Panc1 (cell line): ENCODE measurements around the gene PAX3. TPM values are rescaled to one million over a fixed set of nuclear protein-coding genes. Genes with fewer than 3 reads are reported as not detected.

ENCODE experiments used
- ATAC-seq: fragments of 200-7000 bp; cut with Tn5 transposase; 2 replicates; pipeline ENCODE4 v1.9.1; 2020; ENCODE audit warnings: mild to moderate bottlenecking, moderate library complexity
- BruUV-seq: library from RNA; stranded (reverse); fragments of 400-500 nt; replicated peaks from 2 replicates; lab custom pipeline; 2021; lab: Mats Ljungman, UMichigan
- CTCF ChIA-PET: fragments of 300-600 bp; sonication (Branson Sonifier 250); formaldehyde crosslinking; loops from one replicate; lab custom pipeline; 2022; ENCODE audit warnings: antibody characterized with exemption; lab: Charles Lee
- POLR2A ChIA-PET: fragments of 300-600 bp; sonication (Branson Sonifier 250); formaldehyde crosslinking; loops from one replicate; lab custom pipeline; 2022; ENCODE audit warnings: antibody characterized with exemption; lab: Charles Lee
- DNase-seq: peaks from one replicate; pipeline ENCODE4 v3.0.0-alpha.2; 2010; ENCODE audit warnings: low read depth, low spot score
- H3K27ac ChIP-seq: 2 replicates; pipeline ENCODE4 v1.5.1; 2011; ENCODE audit warnings: mild to moderate bottlenecking, low read length, inconsistent platforms
- H3K27me3 ChIP-seq: fragments of 200-500 bp; sonication (Bioruptor generic); 2 replicates; pipeline ENCODE4 v1.6.0; 2014; ENCODE audit warnings: low read length, inconsistent platforms; ENCODE audit not compliant: control insufficient read depth, insufficient read depth
- H3K36me3 ChIP-seq: fragments of 200-500 bp; sonication (Bioruptor generic); 2 replicates; pipeline ENCODE4 v1.5.1; 2014; ENCODE audit warnings: inconsistent platforms, mild to moderate bottlenecking, low read length, moderate library complexity; ENCODE audit not compliant: control insufficient read depth, insufficient read depth
- H3K4me1 ChIP-seq: 2 replicates; pipeline ENCODE4 v1.5.1; 2011; ENCODE audit warnings: inconsistent platforms, mild to moderate bottlenecking, low read length, moderate library complexity; ENCODE audit not compliant: control insufficient read depth, insufficient read depth
- H3K4me3 ChIP-seq, 2 experiments: 2 replicates each; pipeline ENCODE4 v1.5.1; 2011 to 2012; ENCODE audit warnings: low read depth in 2 of 2, low read length in 2 of 2, mild to moderate bottlenecking in 2 of 2, inconsistent platforms in 1 of 2, moderate library complexity in 1 of 2
- H3K9me3 ChIP-seq: fragments of 200-500 bp; sonication (Bioruptor generic); 2 replicates; pipeline ENCODE4 v1.5.1; 2014; ENCODE audit warnings: low read depth, mild to moderate bottlenecking, inconsistent platforms, low read length, moderate library complexity; ENCODE audit not compliant: control insufficient read depth, insufficient read depth
- CTCF ChIP-seq: fragments of 450-650 bp; IDR thresholded peaks from 2 replicates; pipeline ENCODE4 v1.5.1; 2017; ENCODE audit warnings: mild to moderate bottlenecking
- POLR2AphosphoS5 ChIP-seq: IDR thresholded peaks from 2 replicates; pipeline ENCODE4 v1.6.1; 2012; ENCODE audit warnings: mild to moderate bottlenecking, low read depth, low read length, moderate library complexity
- REST ChIP-seq, 2 experiments: IDR thresholded peaks; 2 replicates each; pipeline ENCODE4 v1.6.1; 2011 to 2012; ENCODE audit warnings: low read depth in 2 of 2, control low read depth in 1 of 2, low read length in 1 of 2, mild to moderate bottlenecking in 1 of 2, moderate library complexity in 1 of 2; ENCODE audit not compliant: insufficient read depth in 1 of 2
- SIN3A ChIP-seq: IDR thresholded peaks from 2 replicates; pipeline ENCODE4 v1.6.1; 2012; ENCODE audit warnings: low read depth, mild to moderate bottlenecking, low read length, moderate library complexity, borderline replicate concordance; ENCODE audit not compliant: insufficient read depth
- TCF7L2 ChIP-seq: IDR thresholded peaks from 2 replicates; pipeline ENCODE4 v1.6.1; 2011; ENCODE audit warnings: mild to moderate bottlenecking, low read depth, low read length, inconsistent platforms
- in situ Hi-C: cut with HindIII; loops from 2 replicates; pipeline ENCODE4 v1.10.0; 2016; ENCODE audit warnings: low sequenced_read_pairs, low pct_unique_long_range_greater_than_20kb
- intact Hi-C: fragments of 100-400 bp; cut with micrococcal nuclease; formaldehyde crosslinking; loops from one replicate; pipeline ENCODE4 v1.10.0; 2022; ENCODE audit not compliant: unreplicated experiment
- total RNA-seq: library from RNA; stranded (reverse); gene quantifications from one replicate; pipeline ENCODE4 v1.2.1, GENCODE V29; 2021; ENCODE audit not compliant: unreplicated experiment

PAX3 gene
- total RNA-seq, 1 experiment from 2014 or later, result not detected

GRCh38 chr2:222311978-222312738 lies 13.4 kb upstream of the PAX3 start:
- Histone ChIP-seq H3K9me3 (no peaks in the 10 kb centered on the region), H3K36me3 (no peaks in the 10 kb centered on the region), H3K27me3 (peaks cover 65% of the 10 kb centered on the region), H3K27ac (no peak overlapping the region), H3K4me3 (no peak overlapping the region), H3K4me1 (no peaks in the 10 kb centered on the region; the same call in 1 of the 2 replicates)
- POLR2A ChIA-PET, result no interaction called here
- CTCF ChIA-PET, result interaction anchor here (0.7 kb wide), 1 partner anchor 233 kb away, joined by 4 read pairs; no protein-coding TSS in a partner anchor
- in situ Hi-C loops (no loop called here), intact Hi-C loops (no loop called here)
- TF ChIP-seq POLR2AphosphoS5 (no peak), SIN3A (no peak), REST (IDR thresholded peaks at IDR 0.05; ENCODE audit: insufficient read depth in 1 of 2, low read depth in 2 of 2, low read length in 1 of 2) (no peak), TCF7L2 (no peak), CTCF (no peak)
- ATAC-seq (peak; percentile 60; the same call in 1 of the 2 replicates), DNase-seq (no peak)
- no TSS peak for BruUV-seq

GRCh38 chr2:222311319-222311977 lies 12.7 kb upstream of the PAX3 start:
- TF ChIP-seq CTCF (no peak), POLR2AphosphoS5 (no peak), REST (IDR thresholded peaks at IDR 0.05; ENCODE audit: insufficient read depth in 1 of 2, low read depth in 2 of 2, low read length in 1 of 2) (no peak), SIN3A (no peak), TCF7L2 (no peak)
- H3K27me3 ChIP-seq, result peaks cover 65% of the 10 kb centered on the region
- DNase-seq, result no peak
- no peak overlapping the region for H3K27ac ChIP-seq
- intact Hi-C loops (no loop called here), in situ Hi-C loops (no loop called here)
- BruUV-seq, result no TSS peak
- ATAC-seq, result no peak
- H3K36me3 ChIP-seq, result no peaks in the 10 kb centered on the region; the same call in 1 of the 2 replicates
- no peaks in the 10 kb centered on the region for H3K9me3 ChIP-seq
- ChIA-PET POLR2A (no interaction called here), CTCF (no interaction called here)
- H3K4me3 ChIP-seq, result no peak overlapping the region
- H3K4me1 ChIP-seq, result peaks cover 3% of the 10 kb centered on the region
